HG03565 (cell line): ENCODE data around the gene GGNBP2.
"Not testable (repeated sequence)": the region's sequence is repeated elsewhere in the genome, so short reads cannot be mapped to it uniquely, and the experiment has no call there.

ENCODE experiments used
- ATAC-seq: cut with Tn5 transposase; IDR thresholded peaks from one replicate; pipeline ENCODE4 v1.9.1; 2021; ENCODE audit warnings: mild to moderate bottlenecking, moderate library complexity; ENCODE audit not compliant: unreplicated experiment

The GGNBP2 gene

GRCh38 chr17:36544307-36545076, at the start of gene GGNBP2:
Gene GGNBP2, plus strand, starts transcription at chr17:36544919. Its CDS starts 806 bp downstream, at chr17:36545725.
- ATAC-seq, result peak; percentile 38

DNA sequence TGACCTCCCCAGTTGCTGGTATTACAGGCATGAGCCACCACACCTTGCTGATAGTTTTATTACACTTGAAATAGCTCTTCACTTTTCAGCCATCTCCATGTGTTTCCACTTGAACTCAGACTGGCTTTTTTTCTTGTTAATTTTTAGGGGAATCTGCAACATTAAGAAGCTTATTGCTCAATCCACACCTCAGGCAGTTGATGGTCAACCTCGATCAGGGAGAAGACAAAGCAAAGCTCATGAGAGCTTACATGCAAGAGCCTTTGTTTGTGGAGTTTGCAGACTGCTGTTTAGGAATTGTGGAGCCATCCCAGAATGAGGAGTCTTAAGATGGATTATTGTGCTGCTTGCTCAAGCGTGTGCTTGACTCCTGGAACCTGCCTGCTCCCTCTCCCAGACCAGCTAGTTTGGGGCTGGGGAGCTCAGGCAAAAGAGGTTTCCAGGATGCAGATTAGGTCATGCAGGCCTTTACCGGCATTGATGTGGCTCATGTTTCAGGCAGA, 49.6 kb upstream of the GGNBP2 start:
- no peak for ATAC-seq

- no peak for ATAC-seq
These were observed 48.5 kb upstream of the GGNBP2 start for GRCh38 chr17:36496018-36496789.

- no peak for ATAC-seq
These were observed 46.6 kb upstream of the GGNBP2 start for GRCh38 chr17:36498155-36498554.

DNA sequence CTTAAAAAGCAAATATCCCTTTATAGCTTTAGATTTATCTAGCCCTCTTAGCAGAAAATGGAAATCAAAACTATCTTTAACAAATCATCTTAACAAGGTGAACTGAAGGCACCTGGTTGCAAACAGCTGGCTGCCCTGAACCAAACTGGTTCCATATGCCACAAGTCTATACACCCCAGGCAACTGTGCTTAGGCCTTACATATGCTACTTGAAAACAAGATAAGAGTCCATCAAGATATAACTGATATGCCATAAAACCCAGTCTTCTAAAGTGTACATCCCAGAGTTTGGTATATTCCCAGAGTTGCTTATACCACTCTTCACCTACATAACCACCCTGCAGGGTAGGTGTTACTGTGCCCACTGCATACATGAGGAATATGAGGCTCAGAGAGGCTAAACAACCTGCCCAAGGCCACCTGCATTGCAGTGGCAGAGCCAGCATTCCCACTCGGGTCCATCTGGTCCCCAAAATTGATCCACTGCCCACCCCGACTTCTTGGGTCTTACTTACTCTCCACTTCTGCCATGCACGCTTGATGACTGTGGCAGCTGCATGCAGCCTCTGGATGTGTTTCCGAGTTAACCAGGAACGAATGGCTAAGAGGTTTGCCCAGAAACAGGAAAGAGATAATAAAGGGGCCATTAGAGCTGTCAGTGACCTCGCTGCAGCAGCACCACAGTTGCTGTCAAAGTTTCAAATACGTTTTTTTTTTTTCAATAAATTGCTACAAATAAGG, 46.0 kb upstream of the GGNBP2 start:
- ATAC-seq, result no peak

DNA sequence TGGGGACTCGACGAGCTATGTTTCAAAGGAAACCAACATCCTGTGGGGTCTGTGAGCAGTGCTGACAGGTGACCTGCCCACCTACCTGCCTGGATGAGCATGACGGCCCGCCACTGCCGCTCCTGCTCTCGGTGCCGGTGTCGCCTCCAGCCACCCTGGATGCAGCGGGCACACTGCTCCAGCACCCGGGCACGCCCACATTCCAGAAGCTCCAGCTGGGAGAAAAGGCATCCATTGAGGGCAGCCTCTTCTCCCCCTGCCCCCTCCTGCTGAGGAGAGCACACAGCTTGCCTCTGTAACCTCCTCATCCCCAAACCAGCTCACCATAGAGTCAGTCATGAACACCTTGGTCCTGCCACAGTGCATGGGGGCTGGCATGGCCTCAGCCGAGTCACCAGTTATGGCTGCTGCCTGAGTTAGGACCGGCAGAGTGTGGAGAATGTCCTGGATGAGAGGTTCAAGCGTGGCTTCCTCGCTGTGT, 43.9 kb upstream of the GGNBP2 start:
- ATAC-seq, result no peak

GRCh38 chr17:36501351-36501750, 43.4 kb upstream of the GGNBP2 start:
- ATAC-seq, result no peak

DNA sequence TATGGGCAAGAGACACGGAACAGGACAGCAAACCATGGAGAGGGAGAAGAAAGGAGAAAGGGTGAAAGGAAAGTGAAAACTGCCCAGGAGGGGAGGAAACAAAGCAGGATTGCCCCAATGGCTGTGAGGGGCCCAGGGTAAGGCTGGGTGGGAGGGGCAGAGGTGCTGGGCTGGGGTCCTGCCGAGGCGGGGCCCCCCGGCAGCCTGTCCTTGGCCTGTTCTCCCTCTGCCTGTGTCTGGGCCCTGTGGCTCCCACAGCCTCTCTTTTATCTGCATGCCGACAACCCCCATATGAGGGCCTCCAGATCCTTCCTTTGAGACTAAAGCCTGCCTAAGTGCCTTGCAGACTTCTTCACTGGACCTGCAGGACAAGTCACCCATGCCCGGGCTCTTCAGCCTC, 42.8 kb upstream of the GGNBP2 start:
- no peak for ATAC-seq

GRCh38 chr17:36503456-36504155, 41.1 kb upstream of the GGNBP2 start:
- ATAC-seq, result no peak

DNA sequence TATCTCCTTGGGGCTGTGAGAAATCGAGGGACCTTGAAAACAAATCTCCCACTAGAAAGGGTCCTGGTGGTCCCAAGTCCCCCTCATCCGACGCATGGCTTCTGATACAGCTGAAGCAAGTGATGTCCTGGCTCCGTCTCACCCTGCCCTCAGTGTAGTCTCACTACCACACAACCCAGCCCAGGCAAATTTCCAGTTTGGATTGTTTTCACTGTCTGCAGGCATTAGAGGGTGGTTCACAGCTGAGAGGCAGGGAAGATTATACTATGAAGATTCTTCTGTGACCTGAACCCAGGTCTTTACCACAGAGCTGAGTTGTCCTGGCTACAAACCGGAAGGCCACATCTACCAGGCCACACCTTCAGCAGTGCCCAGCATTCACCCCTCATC, 40.6 kb upstream of the GGNBP2 start:
- no peak for ATAC-seq

DNA sequence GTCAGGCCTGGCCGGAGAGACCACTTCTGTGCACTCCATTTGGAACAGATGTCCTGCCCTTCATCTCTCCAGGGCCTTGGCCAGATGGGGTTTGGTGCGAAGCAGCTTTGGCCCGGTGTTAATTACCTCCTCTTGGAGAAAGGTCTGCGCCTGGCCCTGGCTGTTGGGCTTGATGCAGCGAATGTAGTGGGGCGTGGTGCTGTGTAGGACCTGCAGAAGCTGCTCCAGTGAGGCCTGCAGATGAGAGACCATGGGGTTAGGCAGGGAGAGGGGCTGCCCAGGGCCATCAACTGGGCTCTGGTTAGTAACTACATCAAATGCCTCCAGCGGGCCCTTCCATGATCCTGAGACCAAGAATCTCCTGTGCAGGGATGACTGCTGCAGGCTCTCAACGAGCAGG, 39.5 kb upstream of the GGNBP2 start:
- no peak for ATAC-seq

GRCh38 chr17:36506249-36506826, 38.4 kb upstream of the GGNBP2 start:
- no peak for ATAC-seq

- no peak for ATAC-seq
These were observed 37.9 kb upstream of the GGNBP2 start for GRCh38 chr17:36506831-36507230.

GRCh38 chr17:36507266-36507665, 37.5 kb upstream of the GGNBP2 start:
- ATAC-seq, result no peak

- ATAC-seq, result not testable (repeated sequence)
These were observed 36.3 kb upstream of the GGNBP2 start for GRCh38 chr17:36508439-36508838.

GRCh38 chr17:36509272-36509985, 35.3 kb upstream of the GGNBP2 start:
- no peak for ATAC-seq

DNA sequence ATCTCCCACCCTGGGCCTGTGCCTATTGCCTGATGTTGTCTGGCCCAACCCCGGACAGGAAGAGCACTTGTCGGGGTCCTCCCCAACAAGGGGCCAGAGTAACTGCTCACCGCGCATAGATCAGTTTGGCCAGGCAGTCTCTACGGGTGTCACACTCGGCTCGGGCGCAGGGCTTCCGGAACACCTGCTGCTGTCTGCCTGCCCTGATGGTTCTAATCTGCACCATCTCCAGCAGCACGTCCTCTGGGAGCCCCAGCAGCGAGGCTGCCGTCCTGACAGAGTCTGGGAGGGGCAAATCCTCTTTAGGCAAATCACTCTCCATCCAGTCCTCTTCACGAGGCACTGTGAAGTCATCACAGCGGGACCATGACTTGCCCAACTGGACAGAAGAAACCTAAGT, 34.1 kb upstream of the GGNBP2 start:
- no peak for ATAC-seq

DNA sequence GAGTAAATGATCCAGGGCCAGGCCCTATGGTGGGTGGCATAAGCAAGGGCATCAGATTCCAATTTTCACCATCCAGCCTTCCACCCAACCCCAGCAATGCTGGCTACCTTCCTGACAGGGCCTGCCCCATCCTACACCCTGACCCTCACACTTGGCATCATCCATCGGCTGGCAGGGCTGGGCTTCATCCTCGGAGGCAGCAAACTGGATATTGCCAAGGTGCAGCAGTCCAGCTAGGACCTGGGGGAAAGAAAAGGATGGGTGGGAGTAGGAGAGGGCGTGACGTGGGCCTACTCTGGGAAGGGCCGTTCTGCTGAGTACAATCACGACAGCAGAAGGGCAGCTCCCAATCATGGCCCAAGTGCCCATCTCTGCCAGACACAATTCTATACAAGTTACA, 33.5 kb upstream of the GGNBP2 start:
- no peak for ATAC-seq

GRCh38 chr17:36512641-36513040, 32.1 kb upstream of the GGNBP2 start:
- ATAC-seq, result no peak

- ATAC-seq, result no peak
These were observed 29.9 kb upstream of the GGNBP2 start for GRCh38 chr17:36514856-36515255.
